ENCODE results near the gene EIF5A. TPM values are rescaled to one million over a fixed set of nuclear protein-coding genes. Genes with fewer than 3 reads are reported as not detected.

The EIF5A gene
- total and polyA plus RNA-seq, 4 donors, result 179 to 506 (median 302) TPM

- Histone ChIP-seq H3K36me3 (ENCODE audit: control insufficient read depth in 4 of 4, insufficient read depth in 3 of 4, low read depth in 1 of 4, low read length in 3 of 4) (no peaks in the 10 kb centered on the region), H3K4me3 (ENCODE audit: low read depth in 1 of 3, low read length in 3 of 3) (no peak overlapping the region), H3K4me1 (ENCODE audit: control insufficient read depth in 4 of 4, insufficient read depth in 4 of 4, low read length in 3 of 4) (peaks cover 9 to 19% (median 13%) of the 10 kb centered on the region in 4 donors), H3K27me3 (ENCODE audit: control insufficient read depth in 4 of 4, insufficient read depth in 4 of 4, low read length in 3 of 4) (no peaks in the 10 kb centered on the region), H3K27ac (ENCODE audit: low read depth in 1 of 2, low read length in 2 of 2) (no peak overlapping the region), H3K9me3 (ENCODE audit: control insufficient read depth in 4 of 4, low read length in 3 of 4) (no peaks in the 10 kb centered on the region), H3K9ac (ENCODE audit: low read depth in 1 of 2, low read length in 2 of 2) (no peak overlapping the region)
- TF ChIP-seq, protein P1, sequence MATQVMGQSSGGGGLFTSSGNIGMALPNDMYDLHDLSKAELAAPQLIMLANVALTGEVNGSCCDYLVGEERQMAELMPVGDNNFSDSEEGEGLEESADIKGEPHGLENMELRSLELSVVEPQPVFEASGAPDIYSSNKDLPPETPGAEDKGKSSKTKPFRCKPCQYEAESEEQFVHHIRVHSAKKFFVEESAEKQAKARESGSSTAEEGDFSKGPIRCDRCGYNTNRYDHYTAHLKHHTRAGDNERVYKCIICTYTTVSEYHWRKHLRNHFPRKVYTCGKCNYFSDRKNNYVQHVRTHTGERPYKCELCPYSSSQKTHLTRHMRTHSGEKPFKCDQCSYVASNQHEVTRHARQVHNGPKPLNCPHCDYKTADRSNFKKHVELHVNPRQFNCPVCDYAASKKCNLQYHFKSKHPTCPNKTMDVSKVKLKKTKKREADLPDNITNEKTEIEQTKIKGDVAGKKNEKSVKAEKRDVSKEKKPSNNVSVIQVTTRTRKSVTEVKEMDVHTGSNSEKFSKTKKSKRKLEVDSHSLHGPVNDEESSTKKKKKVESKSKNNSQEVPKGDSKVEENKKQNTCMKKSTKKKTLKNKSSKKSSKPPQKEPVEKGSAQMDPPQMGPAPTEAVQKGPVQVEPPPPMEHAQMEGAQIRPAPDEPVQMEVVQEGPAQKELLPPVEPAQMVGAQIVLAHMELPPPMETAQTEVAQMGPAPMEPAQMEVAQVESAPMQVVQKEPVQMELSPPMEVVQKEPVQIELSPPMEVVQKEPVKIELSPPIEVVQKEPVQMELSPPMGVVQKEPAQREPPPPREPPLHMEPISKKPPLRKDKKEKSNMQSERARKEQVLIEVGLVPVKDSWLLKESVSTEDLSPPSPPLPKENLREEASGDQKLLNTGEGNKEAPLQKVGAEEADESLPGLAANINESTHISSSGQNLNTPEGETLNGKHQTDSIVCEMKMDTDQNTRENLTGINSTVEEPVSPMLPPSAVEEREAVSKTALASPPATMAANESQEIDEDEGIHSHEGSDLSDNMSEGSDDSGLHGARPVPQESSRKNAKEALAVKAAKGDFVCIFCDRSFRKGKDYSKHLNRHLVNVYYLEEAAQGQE (IDR thresholded peaks at IDR 0.05), result no peak
- TF ChIP-seq MAX (IDR thresholded peaks at IDR 0.05) (no peak), ATF3 (IDR thresholded peaks at IDR 0.05) (no peak), ZBTB33 (IDR thresholded peaks at IDR 0.05) (no peak), RAD21 (IDR thresholded peaks at IDR 0.05) (no peak), HNF4A (conservative IDR thresholded peaks at IDR 0.05) (no peak), NR2F2 (IDR thresholded peaks at IDR 0.05) (no peak), CTCF (IDR thresholded peaks at IDR 0.05; ENCODE audit: low read depth, low read length, missing input control) (no peak), FOXA1 (IDR thresholded peaks at IDR 0.05) (no peak), JUND (IDR thresholded peaks at IDR 0.05) (no peak), YY1 (IDR thresholded peaks at IDR 0.05) (no peak), HNF4G (IDR thresholded peaks at IDR 0.05) (no peak)
- WGBS, result 83% methylated on average over 8 of the region's 8 CpGs
- DNase-seq (ENCODE audit: low spot score), result no peak
Measured at GRCh38 chr17:7279448-7279847, 28.0 kb upstream of the EIF5A start.

GRCh38 chr17:7280519-7281073, 26.8 kb upstream of the EIF5A start:
- H3K9me3 ChIP-seq (ENCODE audit: control insufficient read depth in 4 of 4, low read length in 3 of 4), result no peaks in the 10 kb centered on the region
- H3K4me3 ChIP-seq (ENCODE audit: low read depth in 1 of 3, low read length in 3 of 3), result peak overlapping the region; percentile 1 to 50 (median 44)
- peak overlapping the region; percentile 88 to 94 for H3K27ac ChIP-seq (ENCODE audit: low read depth in 1 of 2, low read length in 2 of 2)
- peak overlapping the region; percentile 1 to 17 for H3K9ac ChIP-seq (ENCODE audit: low read depth in 1 of 2, low read length in 2 of 2)
- peaks cover 9 to 19% (median 13%) of the 10 kb centered on the region in 4 donors for H3K4me1 ChIP-seq (ENCODE audit: control insufficient read depth in 4 of 4, insufficient read depth in 4 of 4, low read length in 3 of 4)
- H3K27me3 ChIP-seq (ENCODE audit: control insufficient read depth in 4 of 4, insufficient read depth in 4 of 4, low read length in 3 of 4), result no peaks in the 10 kb centered on the region
- no peaks in the 10 kb centered on the region for H3K36me3 ChIP-seq (ENCODE audit: control insufficient read depth in 4 of 4, insufficient read depth in 3 of 4, low read depth in 1 of 4, low read length in 3 of 4)
- DNase-seq (ENCODE audit: low spot score), result peak; percentile 92
- under 1% methylated on average over 29 of the region's 29 CpGs for WGBS
- TF ChIP-seq TAF1 (conservative IDR thresholded peaks at IDR 0.05) (peak; percentile 48), CTCF (IDR thresholded peaks at IDR 0.05; ENCODE audit: low read depth, low read length, missing input control) (peak; percentile 98), FOXA2 (IDR thresholded peaks at IDR 0.05) (no peak), NR2F2 (IDR thresholded peaks at IDR 0.05) (peak; percentile 53), FOXA1 (IDR thresholded peaks at IDR 0.05) (peak; percentile 38), HNF4A (conservative IDR thresholded peaks at IDR 0.05) (peak; percentile 14 to 34), RAD21 (IDR thresholded peaks at IDR 0.05) (peak; percentile 98 to 99), EGR1 (IDR thresholded peaks at IDR 0.05; ENCODE audit: low read depth in 2 of 2) (no peak), RXRA (IDR thresholded peaks at IDR 0.05) (peak in 1 of 2 donors; percentile 18), SP1 (IDR thresholded peaks at IDR 0.05) (peak; percentile 47)
